ENCODE data around the gene EID3.

The EID3 gene

DNA sequence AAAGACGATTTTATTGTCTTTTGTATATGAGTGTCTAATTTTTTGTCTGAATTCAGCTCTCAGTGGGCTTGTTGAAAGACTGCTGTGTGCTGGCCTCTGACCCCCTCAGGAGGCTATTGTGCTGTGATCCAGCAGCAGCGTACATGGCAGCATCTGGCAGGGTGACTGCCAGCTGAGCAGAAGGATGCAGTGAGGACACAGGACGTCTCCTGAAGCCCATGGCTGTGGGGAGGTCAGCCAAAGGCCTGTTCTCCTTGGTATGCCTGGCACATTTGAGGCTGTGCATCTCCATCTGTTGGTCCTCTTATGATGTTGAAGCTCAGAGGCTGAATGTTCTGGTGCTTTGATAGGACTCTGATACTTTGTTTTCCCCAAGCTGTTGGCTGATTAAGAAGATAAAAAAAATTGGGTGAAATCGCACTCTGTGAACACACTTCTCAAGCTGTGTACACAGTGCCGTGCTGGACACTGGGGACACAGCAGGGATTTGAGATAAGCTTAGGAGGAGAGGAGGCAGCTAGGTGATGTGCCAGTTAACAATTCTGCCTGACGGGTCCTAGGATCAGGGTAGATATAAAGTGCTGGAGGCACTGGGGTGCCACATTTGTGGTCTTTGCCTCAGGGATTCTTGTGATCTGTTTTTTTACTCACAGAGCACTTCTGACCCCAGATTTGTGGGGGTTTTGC lies 37.5 kb downstream of the EID3 start:
- DNase-seq, result no peak

DNA sequence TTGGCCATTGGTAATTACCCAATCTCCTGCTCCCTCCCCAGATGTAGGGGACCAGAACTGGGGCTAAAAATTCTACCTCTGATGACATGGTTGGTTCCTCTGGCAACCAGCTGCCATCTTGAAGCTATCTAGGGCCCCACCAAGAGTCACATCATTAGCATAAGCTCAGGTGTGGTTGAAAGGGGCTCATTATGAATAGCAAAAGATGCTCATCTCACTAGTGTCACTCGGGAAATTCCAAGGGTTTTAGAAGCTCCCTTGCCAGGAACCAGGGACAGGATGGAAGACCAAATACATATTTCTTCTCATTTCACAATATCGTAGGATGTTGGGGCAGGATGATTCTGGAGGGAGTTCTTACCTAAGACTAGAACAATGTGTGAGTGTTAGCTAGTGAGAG lies 38.6 kb downstream of the EID3 start:
- no peak for DNase-seq

DNA sequence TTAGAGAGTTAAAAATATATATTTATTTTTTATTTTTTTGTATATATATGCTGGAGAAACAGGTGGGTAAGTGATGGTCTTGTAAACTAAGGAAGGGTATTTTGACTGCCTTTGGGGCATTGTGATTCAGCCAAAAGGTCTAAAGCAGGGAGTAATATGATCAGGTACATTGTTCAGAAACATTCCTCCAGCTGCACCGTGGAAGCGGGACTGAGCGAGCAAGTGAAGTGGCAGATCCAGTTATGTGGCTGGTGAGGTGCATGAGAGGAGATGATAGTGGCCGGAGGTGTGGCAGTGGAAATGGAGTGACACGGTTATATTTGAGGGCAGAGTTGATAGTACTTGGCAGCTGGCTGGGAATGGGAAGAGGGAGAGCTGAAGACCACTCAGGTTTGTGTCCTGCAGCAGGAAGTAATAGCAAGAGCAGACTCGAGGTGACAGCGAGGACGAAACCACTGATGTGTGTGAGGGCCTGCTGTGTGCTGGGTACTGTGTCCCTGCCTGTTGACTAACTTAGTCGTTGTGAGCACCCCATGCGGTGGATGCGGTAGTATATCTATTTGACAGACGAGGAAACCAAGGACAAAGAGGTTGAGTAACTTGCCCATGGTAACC lies 39.2 kb downstream of the EID3 start:
- DNase-seq, result no peak

DNA sequence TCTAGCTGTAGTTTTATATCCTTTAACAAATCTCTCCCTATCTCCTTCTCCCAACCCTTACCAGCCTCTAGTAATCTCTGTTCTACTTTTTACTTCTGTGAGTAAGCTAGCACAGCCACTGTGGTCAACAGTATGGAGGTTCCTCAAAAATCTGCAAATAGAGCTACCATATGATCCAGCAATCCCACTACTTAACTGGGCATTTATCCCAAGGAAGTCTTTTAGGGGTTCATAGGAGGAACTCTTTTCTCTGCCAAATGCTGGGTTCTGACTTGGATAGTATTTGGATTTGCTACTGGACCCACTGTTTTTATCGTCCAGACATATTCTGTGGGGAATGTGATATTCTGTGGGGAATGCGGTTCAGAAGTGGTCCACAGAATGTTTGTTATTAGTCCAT lies 41.1 kb downstream of the EID3 start:
- no peak for DNase-seq

DNA sequence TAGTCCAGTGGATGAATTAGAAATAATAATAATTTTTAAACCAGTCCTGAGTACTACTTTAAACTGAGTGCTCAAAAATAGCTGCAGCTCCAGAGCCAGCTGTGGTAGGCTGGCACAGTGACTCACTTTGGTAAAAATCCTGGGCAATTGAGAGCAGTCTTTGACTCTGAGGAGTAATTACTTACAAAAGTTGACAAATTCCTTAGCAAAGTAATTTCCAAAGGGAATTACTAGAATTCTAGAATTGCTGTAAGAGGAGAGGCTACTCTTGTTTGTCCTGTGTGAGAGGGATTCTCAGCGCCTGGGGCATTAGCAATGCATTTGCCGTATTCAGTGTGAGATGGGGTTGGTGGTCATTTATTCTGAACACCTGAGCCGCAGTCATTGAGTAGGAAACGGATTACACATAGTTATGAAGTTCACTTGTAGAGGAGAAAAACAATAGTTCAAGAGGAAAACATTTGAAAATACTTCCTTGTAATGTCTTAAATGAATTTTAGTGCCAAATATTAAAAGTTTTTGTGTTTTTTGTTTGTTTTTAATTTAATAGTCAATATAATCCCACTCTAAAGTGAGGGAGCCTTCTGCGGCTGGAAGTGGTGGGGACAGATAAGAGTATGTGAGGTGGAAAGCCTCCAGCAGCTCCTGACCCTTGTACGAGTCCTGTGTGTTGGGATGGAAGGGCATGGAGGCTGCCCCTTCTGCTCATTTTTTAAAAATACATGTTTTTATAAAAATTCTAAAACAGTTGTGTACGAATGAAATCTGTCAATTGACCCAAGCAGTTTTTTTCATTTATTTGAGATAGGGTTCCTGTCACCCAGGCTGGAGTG lies 41.9 kb downstream of the EID3 start:
- no peak for DNase-seq

DNA sequence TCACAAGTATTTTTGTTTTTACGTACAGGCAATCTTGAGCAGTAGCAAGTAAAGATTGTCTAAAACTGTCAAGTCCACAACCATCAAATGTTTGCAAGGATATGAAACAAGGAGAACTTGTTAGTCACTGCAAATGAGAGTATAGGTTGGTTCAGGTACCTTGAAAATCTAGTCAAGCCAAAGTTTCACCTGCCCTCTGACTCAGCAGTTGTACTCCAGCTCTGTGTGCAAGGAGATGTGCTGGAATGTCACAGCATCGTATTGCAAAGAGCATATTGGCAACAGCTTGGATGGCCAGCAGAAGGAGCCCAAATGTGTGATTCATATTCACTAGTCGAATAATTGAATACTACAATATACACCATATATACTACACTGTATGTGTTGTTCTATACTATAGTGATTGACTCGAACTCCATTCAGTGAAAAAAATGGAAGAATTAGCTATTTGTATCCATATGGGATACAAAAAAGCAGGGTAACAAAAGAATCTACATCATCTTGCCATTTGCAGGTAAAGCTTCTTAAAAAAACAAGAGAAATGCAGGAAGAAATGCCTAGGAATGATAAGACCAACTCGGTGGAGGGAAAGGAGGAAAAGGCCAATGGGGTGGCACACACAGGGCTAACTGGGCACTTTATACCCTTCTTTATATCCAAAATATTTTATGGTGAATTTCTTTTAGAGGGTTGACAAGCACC lies 44.0 kb downstream of the EID3 start:
- DNase-seq, result no peak

GRCh38 chr12:104348283-104348993 lies 44.9 kb downstream of the EID3 start:
- DNase-seq, result no peak

DNA sequence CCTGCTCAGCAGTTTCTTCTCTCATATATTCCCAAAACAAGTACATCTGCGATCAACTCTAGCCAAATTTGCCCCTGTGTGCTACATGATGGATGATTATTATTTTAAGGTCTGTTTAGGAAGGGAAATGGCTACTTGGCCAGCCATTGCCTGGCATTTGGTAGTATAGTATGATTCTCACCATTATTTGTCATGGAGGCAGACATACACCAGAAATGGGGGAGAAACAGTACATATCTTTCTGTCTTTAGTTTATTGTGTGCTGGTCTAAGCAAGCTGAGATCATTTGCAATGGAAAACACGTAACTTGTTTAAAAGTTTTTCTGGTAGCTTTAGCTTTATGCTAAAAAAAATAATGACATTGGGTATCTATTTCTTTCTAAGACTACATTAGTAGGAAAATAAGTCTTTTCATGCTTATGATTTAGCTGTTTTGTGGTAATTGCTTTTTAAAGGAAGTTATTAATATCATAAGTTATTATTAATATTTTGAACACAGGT lies 45.5 kb downstream of the EID3 start:
- DNase-seq, result no peak

- DNase-seq, result no peak
Measured at GRCh38 chr12:104350211-104351056, 46.9 kb downstream of the EID3 start.

GRCh38 chr12:104351057-104351983 lies 47.8 kb downstream of the EID3 start:
- DNase-seq, result no peak

DNA sequence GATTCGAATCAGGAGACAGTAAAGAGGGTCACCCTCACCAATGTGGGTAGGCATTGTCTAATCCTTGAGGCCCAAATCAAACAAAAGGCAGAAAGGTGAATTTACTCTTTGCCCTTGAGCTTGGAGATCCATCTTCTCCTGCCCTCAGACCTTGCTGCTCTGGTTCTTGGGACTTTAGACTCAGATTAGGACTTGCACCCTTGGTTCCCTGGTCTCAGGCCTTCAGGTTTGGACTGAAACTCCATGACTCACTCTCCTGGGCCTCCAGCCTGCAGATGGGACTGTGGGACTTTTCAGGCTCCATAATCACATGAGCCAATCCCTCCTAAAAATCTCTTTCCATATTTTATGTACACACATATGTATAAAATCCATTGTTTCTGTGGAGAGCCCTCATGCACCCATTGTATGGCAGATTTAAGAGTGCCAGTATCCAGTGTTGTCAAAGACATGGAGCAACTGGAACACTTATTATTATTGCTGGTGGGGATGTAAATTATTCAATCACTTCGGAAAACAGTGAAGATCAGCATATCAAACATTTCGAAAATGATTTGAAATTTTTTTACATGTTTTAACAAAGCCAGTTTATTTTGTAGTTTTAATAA lies 48.7 kb downstream of the EID3 start:
- no peak for DNase-seq

GRCh38 chr12:104353012-104353981 lies 49.8 kb downstream of the EID3 start:
- DNase-seq, result no peak

GRCh38 chr12:104354167-104354867 lies 50.8 kb downstream of the EID3 start:
- DNase-seq, result no peak

Measured in NCI-H2227 treated with DMSO at 0.1 percent for 48 hours (cell line).